Left kidney (tissue), 2 donors: Measurements from ENCODE around the gene TMEM150B. TPM values are rescaled to one million over a fixed set of nuclear protein-coding genes. Genes with fewer than 3 reads are reported as not detected.

ENCODE experiments used
- DNase-seq: peaks from one replicate; pipeline ENCODE4 v3.0.0-alpha.2; 2013
- polyA plus RNA-seq: library from polyadenylated mRNA; unstranded; fragments of 120-200 nt; gene quantifications from one replicate; pipeline ENCODE4 v1.2.1, GENCODE V29; 2013; ENCODE audit not compliant: insufficient read length

TMEM150B gene
- polyA plus RNA-seq, 1 donor, result 1.5 TPM

GRCh38 chr19:55306712-55307111 lies 18.4 kb downstream of the TMEM150B start:
- DNase-seq, result no peak

- no peak for DNase-seq
These were observed 19.1 kb downstream of the TMEM150B start for GRCh38 chr19:55305983-55306562.

GRCh38 chr19:55305491-55305890 lies 19.6 kb downstream of the TMEM150B start:
- no peak for DNase-seq

GRCh38 chr19:55304980-55305379 lies 20.2 kb downstream of the TMEM150B start:
- no peak for DNase-seq

- no peak for DNase-seq
These were observed 20.7 kb downstream of the TMEM150B start for GRCh38 chr19:55304279-55304978.

GRCh38 chr19:55303477-55303876 lies 21.7 kb downstream of the TMEM150B start:
- no peak for DNase-seq

GRCh38 chr19:55302318-55302703 lies 22.8 kb downstream of the TMEM150B start:
- DNase-seq, result no peak

- peak; percentile 83 for DNase-seq
These were observed 23.5 kb downstream of the TMEM150B start for GRCh38 chr19:55301459-55302317.

- DNase-seq, result no peak
These were observed 24.2 kb downstream of the TMEM150B start for GRCh38 chr19:55300886-55301458.

GRCh38 chr19:55299991-55300390 lies 25.1 kb downstream of the TMEM150B start:
- DNase-seq, result no peak

GRCh38 chr19:55297267-55297666 lies 27.9 kb downstream of the TMEM150B start:
- no peak for DNase-seq

GRCh38 chr19:55289117-55289796 lies 35.9 kb downstream of the TMEM150B start:
- DNase-seq, result no peak

GRCh38 chr19:55287361-55288079 lies 37.6 kb downstream of the TMEM150B start:
- no peak for DNase-seq

GRCh38 chr19:55285229-55285890 lies 39.8 kb downstream of the TMEM150B start:
- DNase-seq, result no peak

- no peak for DNase-seq
These were observed 40.6 kb downstream of the TMEM150B start for GRCh38 chr19:55284405-55285058.

- DNase-seq, result peak; percentile 73
These were observed 41.4 kb downstream of the TMEM150B start, which contains the start of gene BRSK1 for GRCh38 chr19:55283548-55284377. TSS of gene BRSK1 (plus strand) at chr19:55283997. CDS start at chr19:55284443, 446 bp downstream.

GRCh38 chr19:55279770-55280643 lies 45.1 kb downstream of the TMEM150B start, which contains the start of gene HSPBP1:
TSS of gene HSPBP1 (minus strand) at chr19:55280110. CDS start at chr19:55279608, 502 bp downstream.
- DNase-seq, result peak; percentile 92

GRCh38 chr19:55279340-55279739 lies 45.8 kb downstream of the TMEM150B start:
- no peak for DNase-seq
